AG09309 (cell line): ENCODE results near the gene ARHGAP18.

Source experiments
- DNase-seq: peaks from one replicate; pipeline ENCODE4 v3.0.0-alpha.2; 2010; ENCODE audit warnings: low read depth
- H3K4me3 ChIP-seq: 2 replicates; pipeline ENCODE4 v1.5.1; 2011; ENCODE audit warnings: mild to moderate bottlenecking, low read depth, low read length, moderate library complexity; ENCODE audit not compliant: control insufficient read depth
- CTCF ChIP-seq: IDR thresholded peaks from 2 replicates; pipeline ENCODE4 v1.5.1; 2011; ENCODE audit warnings: mild to moderate bottlenecking, low read depth, low read length, inconsistent platforms; ENCODE audit not compliant: insufficient read depth, control insufficient read depth; ENCODE audit errors: missing control alignments

Gene ARHGAP18

GRCh38 chr6:129612440-129612839, 97.5 kb downstream of the ARHGAP18 start:
- no peak overlapping the region for H3K4me3 ChIP-seq
- TF ChIP-seq CTCF = no peak
- DNase-seq = no peak

- TF ChIP-seq CTCF = no peak
- no peak for DNase-seq
- H3K4me3 ChIP-seq = no peak overlapping the region
Measured at GRCh38 chr6:129609635-129610034, 100.3 kb downstream of the ARHGAP18 start.

- DNase-seq = no peak
- no peak for TF ChIP-seq CTCF
- H3K4me3 ChIP-seq = no peak overlapping the region
Measured at GRCh38 chr6:129608886-129609537, 101.0 kb downstream of the ARHGAP18 start.

GRCh38 chr6:129607581-129608186, 102.3 kb downstream of the ARHGAP18 start:
- no peak for TF ChIP-seq CTCF
- no peak overlapping the region for H3K4me3 ChIP-seq
- no peak for DNase-seq

GRCh38 chr6:129606664-129607063, 103.3 kb downstream of the ARHGAP18 start:
- no peak for TF ChIP-seq CTCF
- no peak overlapping the region for H3K4me3 ChIP-seq
- DNase-seq = no peak

- no peak for DNase-seq
- no peak overlapping the region for H3K4me3 ChIP-seq
- no peak for TF ChIP-seq CTCF
Measured at GRCh38 chr6:129605967-129606366, 104.0 kb downstream of the ARHGAP18 start.
